T-helper 17 cell (primary cell): Measurements from ENCODE around the gene CENPX. TPM values are rescaled to one million over a fixed set of nuclear protein-coding genes. Genes with fewer than 3 reads are reported as not detected.

Source experiments
- ATAC-seq: fragments of 150-1000 bp; cut with Tn5 transposase; 2 replicates; pipeline ENCODE4 v1.10.0; 2021; ENCODE audit warnings: mild to moderate bottlenecking, moderate library complexity
- DNase-seq, 3 donors: peaks; one replicate each; pipeline versions ENCODE4 v3.0.0 to v3.0.0-alpha.2; 2020 to 2021
- H3K9me3 ChIP-seq: one replicate; pipeline ENCODE4 v1.7.0; 2013; ENCODE audit warnings: low read length, mild to moderate bottlenecking; ENCODE audit not compliant: control insufficient read depth, poor library complexity, severe bottlenecking
- H3K27ac Mint-ChIP-seq: one replicate; pipeline ENCODE4 v1.8.0; 2022; ENCODE audit warnings: mild to moderate bottlenecking, moderate library complexity, mixed read lengths
- H3K27me3 Mint-ChIP-seq: one replicate; pipeline ENCODE4 v1.8.0; 2022; ENCODE audit warnings: mixed read lengths
- H3K36me3 Mint-ChIP-seq: one replicate; pipeline ENCODE4 v1.8.0; 2022; ENCODE audit warnings: low read depth, mixed read lengths
- H3K4me1 Mint-ChIP-seq: one replicate; pipeline ENCODE4 v1.8.0; 2022; ENCODE audit warnings: mild to moderate bottlenecking, mixed read lengths
- H3K4me3 Mint-ChIP-seq: one replicate; pipeline ENCODE4 v1.8.0; 2022; ENCODE audit warnings: mild to moderate bottlenecking, moderate library complexity, mixed read lengths
- total RNA-seq, 4 donors: library from RNA in 2 of 4; stranded (reverse) in 2 of 4; gene quantifications; one replicate each; pipeline ENCODE4 v1.2.3 and lab custom pipeline; 2022 to 2026

Gene CENPX
- total RNA-seq, 2 donors from 2014 or later = 20.9 to 21.1 TPM

DNA sequence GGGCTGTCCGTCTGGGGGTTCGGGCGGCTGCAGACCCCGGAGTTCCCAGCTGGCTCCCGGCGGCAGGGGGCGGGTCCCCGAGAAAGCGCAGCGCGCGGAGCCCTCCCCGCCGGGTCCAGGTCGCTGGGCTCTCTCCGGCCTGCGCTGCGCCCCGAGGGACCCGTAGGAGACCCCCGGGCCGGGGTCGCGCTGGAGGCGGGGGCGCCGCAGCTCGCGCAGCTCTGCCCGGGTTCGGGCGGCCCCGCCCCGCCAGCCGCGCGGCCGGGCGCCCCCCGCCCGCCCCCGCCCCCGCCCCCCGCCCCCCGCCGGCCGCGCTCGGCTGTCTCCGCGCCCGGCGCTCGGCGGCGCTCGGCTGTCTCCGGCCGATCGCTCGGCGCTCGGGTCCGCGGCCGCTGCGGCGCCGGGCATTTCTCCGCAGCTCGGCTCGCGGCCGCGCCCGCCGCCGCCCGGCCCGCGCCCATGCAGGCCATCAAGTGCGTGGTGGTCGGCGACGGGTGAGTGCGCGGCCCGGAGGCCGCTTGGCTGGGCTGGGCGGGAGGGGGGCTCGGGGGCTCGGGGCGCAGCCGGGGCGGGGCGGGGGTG, 8.7 kb upstream of the CENPX start, which contains the start of gene RAC3:
Gene RAC3 (plus strand): TSS at position 376 of the 582 bp plus-strand sequence. CDS start 84 bp downstream, at position 460.
- no peak for DNase-seq
- no peaks in the 10 kb centered on the region for H3K27me3 Mint-ChIP-seq
- H3K4me3 Mint-ChIP-seq = peak within 1 kb of the TSS; percentile 93
- no peak within 1 kb of the TSS for H3K27ac Mint-ChIP-seq
- ATAC-seq = peak; percentile 5
- no peaks in the 10 kb centered on the region for H3K36me3 Mint-ChIP-seq
- peaks cover 10% of the 10 kb centered on the region for H3K4me1 Mint-ChIP-seq
- no peaks in the 10 kb centered on the region for H3K9me3 ChIP-seq

DNA sequence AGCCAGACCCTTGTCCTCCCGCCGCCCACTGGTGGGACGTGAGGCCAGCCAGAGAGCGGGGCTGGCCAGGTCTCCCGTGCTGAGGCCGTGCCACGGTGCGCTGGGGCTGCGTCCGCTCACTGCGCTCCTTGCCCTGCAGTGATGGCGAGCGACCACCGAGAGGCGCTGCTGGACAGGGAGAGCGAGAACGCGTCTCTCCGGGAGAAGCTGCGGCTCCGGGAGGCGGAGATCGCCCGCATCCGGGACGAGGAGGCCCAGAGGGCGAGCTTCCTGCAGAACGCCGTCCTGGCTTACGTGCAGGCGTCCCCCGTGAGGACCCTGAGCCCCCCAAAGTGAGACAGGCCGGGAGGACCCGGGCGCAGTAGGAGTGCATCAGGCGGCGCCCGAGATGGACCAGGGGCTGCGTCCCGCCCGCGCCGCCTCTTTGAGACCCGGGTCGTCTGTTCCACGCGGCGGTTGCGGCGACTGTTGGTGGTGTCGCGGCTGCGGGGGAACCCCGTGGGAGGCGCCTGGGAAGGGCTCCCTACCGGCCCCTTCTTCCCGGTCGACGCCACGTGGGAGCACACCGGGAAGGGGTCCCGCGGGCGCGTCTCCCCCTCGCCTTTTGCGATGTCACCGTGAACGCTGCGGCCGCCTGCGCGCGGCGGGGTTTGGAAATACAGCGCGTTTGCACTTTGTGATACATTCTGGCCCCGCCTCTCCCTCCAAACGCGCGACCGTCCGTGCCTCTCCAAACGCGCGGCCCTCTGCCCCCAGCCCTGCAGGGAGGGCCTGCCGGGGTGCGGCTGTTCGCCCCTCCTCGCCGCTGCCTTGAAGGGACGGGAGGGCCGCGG, 8.0 kb upstream of the CENPX start:
- no peak overlapping the region for H3K27ac Mint-ChIP-seq

DNA sequence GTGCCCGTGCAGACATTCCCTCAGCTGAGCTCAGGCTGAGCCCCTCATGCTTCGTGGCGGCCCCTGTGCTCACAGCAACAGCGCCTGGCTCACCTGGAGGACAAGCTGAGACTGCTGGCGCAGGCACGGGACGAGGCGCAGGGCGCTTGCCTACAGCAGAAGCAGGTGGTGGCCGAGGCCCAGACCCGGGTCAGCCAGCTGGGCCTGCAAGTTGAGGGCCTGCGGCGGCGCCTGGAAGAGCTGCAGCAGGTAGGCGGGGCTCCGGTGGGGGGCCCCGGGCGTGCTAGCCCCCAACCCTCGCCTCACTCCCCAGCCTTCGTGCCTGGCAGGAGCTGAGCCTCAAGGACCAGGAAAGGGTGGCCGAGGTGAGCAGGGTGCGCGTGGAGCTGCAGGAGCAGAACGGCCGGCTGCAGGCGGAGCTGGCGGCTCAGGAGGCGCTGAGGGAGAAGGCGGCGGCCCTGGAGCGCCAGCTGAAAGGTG, 7.4 kb upstream of the CENPX start:
- Mint-ChIP-seq H3K4me3 (peak overlapping the region; percentile 60), H3K27ac (peak overlapping the region; percentile 24), H3K4me1 (peaks cover 12% of the 10 kb centered on the region), H3K36me3 (no peaks in the 10 kb centered on the region), H3K27me3 (no peaks in the 10 kb centered on the region)
- H3K9me3 ChIP-seq = no peaks in the 10 kb centered on the region
- DNase-seq (no peak), ATAC-seq (no peak)

More for the DNA sequence above, 8.0 kb upstream of the CENPX start:
- ATAC-seq (peak; percentile 87), DNase-seq (peak; percentile 71 to 83 (median 74))
- no peaks in the 10 kb centered on the region for H3K36me3 Mint-ChIP-seq
- no peaks in the 10 kb centered on the region for H3K9me3 ChIP-seq
- H3K27me3 Mint-ChIP-seq = no peaks in the 10 kb centered on the region
- peak overlapping the region; percentile 93 for H3K4me3 Mint-ChIP-seq
- H3K4me1 Mint-ChIP-seq = peaks cover 10% of the 10 kb centered on the region

DNA sequence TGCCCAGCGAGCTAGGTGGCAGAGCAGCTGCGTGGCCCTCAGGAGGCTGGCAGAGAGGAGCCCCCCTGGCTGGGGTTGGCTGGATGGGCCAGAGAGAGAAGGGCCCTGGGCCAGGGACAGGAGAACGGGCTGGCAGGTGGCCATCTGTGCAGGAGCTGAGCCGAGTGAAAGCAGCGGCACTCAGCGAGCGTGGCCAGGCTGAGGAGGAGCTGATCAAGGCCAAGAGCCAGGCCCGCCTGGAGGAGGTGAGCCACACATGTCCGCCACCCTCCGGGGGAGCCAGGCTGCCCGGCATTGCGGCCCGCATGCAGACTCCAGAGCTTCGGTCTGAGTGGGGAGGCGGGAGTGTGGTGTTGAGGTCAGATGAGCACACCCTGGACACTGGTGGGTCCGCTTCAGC, 6.7 kb upstream of the CENPX start:
- Mint-ChIP-seq H3K4me1 (peaks cover 12% of the 10 kb centered on the region), H3K27ac (peak overlapping the region; percentile 24), H3K36me3 (no peaks in the 10 kb centered on the region), H3K27me3 (no peaks in the 10 kb centered on the region), H3K4me3 (peak overlapping the region; percentile 60)
- ATAC-seq (no peak), DNase-seq (no peak)
- no peaks in the 10 kb centered on the region for H3K9me3 ChIP-seq

DNA sequence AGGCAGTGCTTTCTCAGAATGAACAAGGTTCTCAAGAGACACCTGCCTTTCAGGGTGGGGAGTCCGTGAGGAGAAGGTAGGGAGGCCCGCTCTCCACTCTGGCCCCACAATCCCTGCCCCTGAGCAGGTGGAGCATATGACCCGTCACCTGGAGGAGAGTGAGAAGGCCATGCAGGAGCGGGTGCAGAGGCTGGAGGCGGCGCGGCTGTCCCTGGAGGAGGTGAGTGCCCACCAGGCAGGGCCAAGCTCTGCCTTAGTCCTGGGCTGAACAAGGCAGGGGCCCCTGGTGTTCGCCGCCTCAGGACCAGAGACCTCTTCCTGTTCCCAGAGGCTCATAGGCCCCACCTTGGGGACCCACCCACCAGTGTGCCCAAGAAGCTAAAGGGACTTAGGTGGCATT, 6.3 kb upstream of the CENPX start:
- H3K4me3 Mint-ChIP-seq = peak overlapping the region; percentile 60
- no peaks in the 10 kb centered on the region for H3K9me3 ChIP-seq
- H3K36me3 Mint-ChIP-seq = no peaks in the 10 kb centered on the region
- H3K4me1 Mint-ChIP-seq = peaks cover 14% of the 10 kb centered on the region
- H3K27me3 Mint-ChIP-seq = no peaks in the 10 kb centered on the region
- DNase-seq (no peak), ATAC-seq (no peak)
- peak overlapping the region; percentile 24 for H3K27ac Mint-ChIP-seq

DNA sequence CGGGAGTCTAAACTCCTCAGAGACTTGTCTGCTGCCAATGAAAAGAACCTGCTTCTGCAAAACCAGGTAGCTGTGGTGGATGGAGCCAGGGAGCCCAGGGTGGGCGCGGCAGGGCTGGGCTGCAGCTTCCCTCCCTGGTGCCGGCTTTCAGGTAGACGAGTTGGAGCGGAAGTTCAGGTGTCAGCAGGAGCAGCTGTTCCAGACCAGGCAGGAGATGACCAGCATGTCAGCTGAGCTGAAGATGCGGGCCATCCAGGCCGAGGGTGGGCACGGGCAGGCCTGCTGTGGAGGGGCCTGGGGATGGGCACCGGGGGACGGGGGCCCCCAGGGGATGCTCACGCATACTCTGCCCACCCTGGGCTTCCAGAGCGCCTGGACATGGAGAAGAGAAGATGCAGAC, 5.6 kb upstream of the CENPX start:
- H3K4me1 Mint-ChIP-seq = peaks cover 17% of the 10 kb centered on the region
- no peaks in the 10 kb centered on the region for H3K36me3 Mint-ChIP-seq
- DNase-seq (no peak), ATAC-seq (no peak)
- peak overlapping the region; percentile 12 for H3K4me3 Mint-ChIP-seq
- no peaks in the 10 kb centered on the region for H3K27me3 Mint-ChIP-seq
- H3K9me3 ChIP-seq = no peaks in the 10 kb centered on the region
- no peak overlapping the region for H3K27ac Mint-ChIP-seq

DNA sequence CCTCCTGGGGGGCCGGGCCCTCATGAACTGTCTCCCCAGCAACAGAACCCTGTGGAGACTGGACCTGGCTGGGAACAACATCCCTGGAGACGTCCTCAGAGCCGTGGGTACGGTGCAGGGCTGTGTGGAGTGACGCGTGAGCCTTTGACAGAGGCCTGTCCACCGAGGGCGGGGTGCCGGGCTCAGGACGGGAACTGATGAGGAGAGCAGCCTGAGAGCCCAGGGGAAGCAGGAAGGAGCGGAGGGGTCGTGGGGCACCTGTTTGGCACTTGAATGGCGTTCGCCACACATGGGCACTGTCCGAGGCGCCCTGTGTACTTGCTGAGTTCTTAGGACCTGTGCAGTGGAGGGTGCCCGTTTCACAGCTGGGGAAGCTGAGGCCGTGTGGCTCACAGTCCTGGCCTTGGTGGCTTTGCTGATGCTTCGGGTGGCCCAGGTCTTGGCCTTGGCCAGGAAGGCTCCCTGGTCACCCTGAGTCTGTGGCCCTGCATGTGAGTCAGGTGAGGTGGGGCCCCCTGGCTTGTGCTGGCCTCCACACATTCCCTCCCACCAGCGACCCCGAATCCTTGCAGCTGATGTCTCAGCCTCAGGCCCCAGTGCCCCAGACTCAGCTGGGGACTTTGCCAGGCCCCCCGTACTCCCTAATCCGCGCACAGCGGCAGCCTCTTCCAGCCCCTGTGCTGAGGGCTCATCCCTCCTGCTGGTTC, 2.9 kb upstream of the CENPX start:
- no peaks in the 10 kb centered on the region for H3K27me3 Mint-ChIP-seq

DNA sequence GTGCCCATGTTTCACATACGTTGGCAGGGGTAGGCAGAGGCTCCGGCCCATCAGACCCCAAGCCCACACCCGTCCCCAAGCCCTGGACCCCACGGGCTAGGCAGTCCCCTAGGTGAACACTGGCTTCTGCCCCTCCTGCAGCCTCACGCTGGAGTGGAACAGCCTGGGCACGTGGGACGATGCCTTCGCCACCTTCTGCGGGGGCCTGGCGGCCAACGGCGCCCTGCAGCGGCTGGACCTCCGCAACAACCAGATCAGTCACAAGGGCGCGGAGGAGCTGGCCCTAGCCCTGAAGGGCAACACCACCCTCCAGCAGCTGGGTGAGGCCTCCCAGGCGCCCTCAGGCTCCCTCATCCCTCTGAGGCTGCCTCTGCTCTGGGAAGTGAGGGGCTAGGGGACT, 2.2 kb upstream of the CENPX start:
- H3K4me1 Mint-ChIP-seq = peaks cover 27% of the 10 kb centered on the region
- no peaks in the 10 kb centered on the region for H3K36me3 Mint-ChIP-seq
- no peaks in the 10 kb centered on the region for H3K9me3 ChIP-seq
- H3K27me3 Mint-ChIP-seq = no peaks in the 10 kb centered on the region
- no peak overlapping the region for H3K27ac Mint-ChIP-seq
- ATAC-seq = no peak
- H3K4me3 Mint-ChIP-seq = no peak overlapping the region
- DNase-seq = no peak

More for the DNA sequence above, 2.9 kb upstream of the CENPX start:
- ATAC-seq = no peak
- H3K27ac Mint-ChIP-seq = no peak overlapping the region
- no peaks in the 10 kb centered on the region for H3K36me3 Mint-ChIP-seq
- peak overlapping the region; percentile 57 for H3K4me3 Mint-ChIP-seq
- no peak for DNase-seq
- peaks cover 26% of the 10 kb centered on the region for H3K4me1 Mint-ChIP-seq
- no peaks in the 10 kb centered on the region for H3K9me3 ChIP-seq

DNA sequence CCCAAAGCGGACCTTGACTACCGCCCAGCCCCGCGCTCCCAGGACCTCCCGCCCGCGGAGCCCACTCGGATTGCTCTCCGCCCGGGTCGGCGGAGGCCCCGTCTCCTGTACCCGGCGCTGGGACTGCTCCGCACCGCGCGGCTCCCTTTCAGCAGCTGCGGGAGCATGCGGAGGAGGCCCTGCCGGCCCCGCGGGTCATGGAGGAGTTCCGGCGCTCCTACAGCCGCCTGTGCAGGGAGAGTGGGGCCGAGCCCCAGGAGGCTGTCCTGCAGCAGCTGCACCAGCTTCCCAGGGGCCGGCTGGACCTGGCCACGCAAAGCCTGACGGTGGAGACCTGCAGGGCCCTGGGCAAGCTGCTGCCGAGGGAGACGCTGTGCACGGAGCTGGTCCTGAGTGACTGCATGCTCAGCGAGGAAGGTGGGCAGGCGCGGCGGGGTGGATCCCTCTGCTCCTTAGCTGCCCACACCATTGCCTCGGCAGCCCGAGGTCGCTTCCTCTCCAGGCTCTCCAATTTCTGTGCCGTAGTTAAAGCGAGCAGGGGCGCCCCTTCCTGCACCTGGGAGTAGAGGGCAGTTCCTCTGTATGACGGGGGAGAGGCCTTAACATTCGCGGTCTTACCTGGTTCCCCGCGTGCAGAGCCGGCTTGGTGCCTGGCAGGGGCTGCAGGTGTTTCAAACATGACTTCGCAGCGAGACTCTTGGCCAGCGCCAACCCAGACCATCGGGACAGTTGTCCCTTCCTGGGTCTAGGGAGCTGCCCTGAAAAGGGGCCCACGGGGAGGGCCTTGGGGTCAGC, 966 bp upstream of the CENPX start:
- H3K27ac Mint-ChIP-seq = no peak overlapping the region
- no peak for DNase-seq
- peak overlapping the region; percentile 87 for H3K4me3 Mint-ChIP-seq
- peaks cover 22% of the 10 kb centered on the region for H3K4me1 Mint-ChIP-seq
- ATAC-seq = no peak
- H3K27me3 Mint-ChIP-seq = no peaks in the 10 kb centered on the region
- H3K36me3 Mint-ChIP-seq = no peaks in the 10 kb centered on the region
- H3K9me3 ChIP-seq = no peaks in the 10 kb centered on the region

DNA sequence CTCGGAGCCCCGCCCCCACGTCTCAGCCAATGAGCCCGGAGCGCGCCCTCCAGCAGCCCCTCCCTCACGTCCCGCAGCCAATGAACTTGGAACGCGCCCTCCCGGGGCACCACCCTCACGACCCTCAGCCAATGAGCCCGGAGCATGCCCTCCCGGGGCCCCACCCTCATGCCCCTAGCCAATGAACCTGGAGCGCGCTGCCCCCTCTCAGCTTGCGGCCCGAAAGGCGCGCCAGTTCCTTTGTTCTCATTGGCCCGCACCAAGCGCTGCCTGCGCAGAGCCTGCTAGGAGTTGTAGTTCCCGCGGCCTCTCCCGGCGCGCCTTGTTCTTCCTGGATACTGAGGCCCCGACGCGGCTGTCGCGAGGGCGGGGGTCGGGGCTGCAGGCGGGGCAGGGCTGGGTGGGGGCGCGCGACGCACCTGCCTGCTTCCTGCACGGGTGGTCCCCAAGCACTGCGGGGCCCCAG, 336 bp upstream of the CENPX start, which contains the start of gene LRRC45:
Gene LRRC45 (plus strand): TSS at position 325 of the 466 bp plus-strand sequence. CDS start 339 bp downstream, outside the sequence.
- peaks cover 22% of the 10 kb centered on the region for H3K4me1 Mint-ChIP-seq
- peak; percentile 98 to 99 (median 99) for DNase-seq
- no peaks in the 10 kb centered on the region for H3K27me3 Mint-ChIP-seq
- H3K9me3 ChIP-seq = no peaks in the 10 kb centered on the region
- peak; percentile 95 for ATAC-seq
- no peaks in the 10 kb centered on the region for H3K36me3 Mint-ChIP-seq
- peak within 1 kb of the TSS; percentile 87 for H3K4me3 Mint-ChIP-seq
- peak within 1 kb of the TSS; percentile 41 for H3K27ac Mint-ChIP-seq

DNA sequence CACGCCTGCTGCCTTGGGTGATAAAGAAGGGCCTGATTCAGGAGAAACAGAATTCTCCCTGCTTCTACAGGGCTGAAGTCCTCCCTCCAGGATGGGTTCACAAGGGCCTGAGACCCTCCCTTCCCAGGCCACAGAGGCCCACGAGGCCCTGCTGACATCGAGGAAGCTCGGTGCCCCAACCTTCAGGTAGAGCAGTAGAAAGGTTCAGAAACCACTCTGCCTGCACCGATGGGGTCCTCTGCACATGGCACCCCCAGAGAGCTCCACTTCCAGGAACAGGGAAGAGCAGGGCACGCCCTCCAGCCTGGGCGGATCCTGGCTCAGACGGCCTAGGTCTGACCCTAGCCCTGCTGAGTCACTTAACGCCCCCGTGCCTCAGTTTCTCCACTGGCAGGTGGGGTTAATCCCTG, 773 bp downstream of the CENPX start:
- H3K36me3 Mint-ChIP-seq = no peaks in the 10 kb centered on the region
- no peak for DNase-seq
- no peak for ATAC-seq
- H3K27ac Mint-ChIP-seq = peak overlapping the region; percentile 41
- H3K27me3 Mint-ChIP-seq = no peaks in the 10 kb centered on the region
- H3K9me3 ChIP-seq = no peaks in the 10 kb centered on the region
- H3K4me1 Mint-ChIP-seq = peaks cover 19% of the 10 kb centered on the region
- H3K4me3 Mint-ChIP-seq = peak overlapping the region; percentile 87

DNA sequence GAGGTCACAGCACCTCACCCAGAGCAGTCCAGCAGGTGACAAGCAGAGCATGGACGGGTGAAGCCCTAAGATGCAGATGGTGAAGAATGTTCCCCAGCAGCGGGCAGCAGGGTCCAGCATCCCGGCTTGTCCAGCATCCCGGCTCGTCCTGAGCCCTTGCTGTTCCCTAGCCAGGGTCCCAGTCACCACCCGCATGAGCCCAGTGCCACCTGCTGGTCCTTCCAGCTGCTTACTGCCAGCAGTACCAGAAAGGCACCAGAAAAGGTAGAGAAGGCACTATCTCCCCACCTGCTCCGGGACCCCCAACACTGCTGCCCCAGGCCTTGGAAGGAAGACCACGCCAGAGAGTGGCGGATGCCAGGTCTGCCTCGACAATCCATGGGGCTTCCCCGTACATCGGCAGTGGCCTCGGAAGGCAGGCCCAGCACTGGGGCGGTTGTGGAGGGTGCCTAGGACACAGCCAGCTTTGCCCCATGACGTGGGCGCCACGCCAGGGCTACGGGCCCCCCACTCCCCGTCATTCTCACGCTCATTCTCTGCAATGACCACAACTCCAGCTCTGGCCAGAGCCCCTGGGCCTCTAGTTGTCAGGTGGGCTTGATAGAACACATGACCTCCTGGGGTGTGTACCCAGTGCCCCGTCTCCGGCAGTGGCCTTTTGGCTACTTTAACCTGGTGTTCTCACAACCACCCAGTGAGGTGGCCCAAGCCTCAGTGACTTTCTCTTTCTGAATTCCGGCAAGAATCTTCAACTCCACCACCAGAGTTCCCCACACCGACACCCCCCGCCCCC, 1.4 kb downstream of the CENPX start:
- Mint-ChIP-seq H3K4me3 (peak overlapping the region; percentile 87), H3K4me1 (peaks cover 19% of the 10 kb centered on the region), H3K27me3 (no peaks in the 10 kb centered on the region), H3K27ac (peak overlapping the region; percentile 41), H3K36me3 (no peaks in the 10 kb centered on the region)
- no peaks in the 10 kb centered on the region for H3K9me3 ChIP-seq
- peak in 1 of 3 donors; percentile 38 for DNase-seq
- ATAC-seq = no peak
